HG02759 (cell line): Measurements from ENCODE around the gene CNTNAP5.

Source experiments
- ATAC-seq: cut with Tn5 transposase; IDR thresholded peaks from one replicate; pipeline ENCODE4 v1.9.1; 2021; ENCODE audit warnings: mild to moderate bottlenecking, moderate library complexity; ENCODE audit not compliant: unreplicated experiment

Gene CNTNAP5

DNA sequence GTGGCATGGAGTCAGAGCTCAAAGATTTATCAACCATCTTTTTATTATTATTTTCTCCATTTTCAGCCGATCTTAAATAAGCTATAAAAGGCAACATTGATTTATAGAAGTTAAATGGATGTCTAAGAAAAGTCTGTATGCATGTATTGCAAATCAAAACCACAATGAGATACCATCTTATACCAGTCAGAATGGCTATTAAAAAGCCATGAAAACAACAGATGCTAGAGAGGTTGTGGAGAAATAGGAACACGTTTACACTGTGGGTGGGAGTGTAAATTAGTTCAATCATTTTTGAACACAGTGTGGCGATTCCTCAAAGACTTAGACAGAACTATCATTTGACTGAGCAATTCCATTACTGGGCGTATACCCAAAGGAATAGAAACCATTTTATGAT lies 731.0 kb downstream of the CNTNAP5 start:
- no peak for ATAC-seq

DNA sequence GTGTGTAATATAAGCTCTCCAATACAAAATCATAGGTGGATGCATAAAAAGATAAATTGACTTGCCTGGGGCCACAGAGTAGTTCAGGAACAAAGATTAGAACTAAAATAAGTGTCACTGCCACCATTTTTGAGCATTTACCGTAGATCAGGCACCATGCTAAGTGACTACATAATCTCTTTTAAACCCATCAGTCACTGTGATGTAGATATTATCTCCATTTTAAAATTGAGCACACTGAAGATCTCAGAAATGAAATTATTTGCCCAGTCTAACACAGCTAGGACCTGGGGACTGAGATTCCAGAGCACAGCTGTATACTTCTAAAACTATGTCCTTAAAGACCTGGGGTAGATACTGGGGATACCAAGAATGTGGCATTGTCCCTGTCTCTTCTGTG lies 737.3 kb downstream of the CNTNAP5 start:
- ATAC-seq: no peak

DNA sequence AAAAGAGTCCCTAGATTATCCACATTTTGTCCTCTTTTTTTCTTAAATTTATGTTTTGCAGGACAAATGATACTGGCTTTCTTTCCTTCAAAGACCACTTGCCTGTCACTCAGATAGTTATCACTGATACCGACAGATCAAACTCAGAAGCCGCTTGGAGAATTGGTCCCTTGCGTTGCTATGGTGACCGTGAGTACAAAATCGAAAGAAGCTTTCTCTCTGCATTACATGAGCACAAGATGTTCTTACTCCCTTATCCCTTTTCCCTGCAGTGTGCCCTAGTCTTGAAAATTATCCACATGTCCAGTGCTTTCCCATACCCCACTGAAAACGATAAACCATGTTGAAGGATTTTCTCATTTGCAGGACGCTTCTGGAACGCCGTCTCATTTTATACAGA lies 738.5 kb downstream of the CNTNAP5 start:
- no peak for ATAC-seq

DNA sequence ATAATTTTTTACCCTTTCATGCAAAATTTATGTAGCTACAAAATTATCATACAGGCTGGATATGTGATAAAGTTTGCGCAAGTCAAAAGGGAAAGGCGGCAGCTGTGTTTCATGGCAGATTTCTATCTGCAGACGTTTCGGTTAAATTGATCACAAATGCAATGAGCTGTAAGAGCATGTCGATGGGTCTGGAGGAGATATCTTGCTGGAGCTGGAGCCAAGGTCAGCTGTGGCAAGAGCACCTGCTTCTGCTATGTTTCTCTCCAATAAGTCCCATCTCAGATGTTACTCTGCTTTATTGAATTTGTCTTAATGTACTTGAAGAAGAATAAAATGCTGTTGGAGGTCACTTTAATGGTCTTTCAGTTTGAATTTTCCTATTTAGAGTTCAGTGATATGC lies 749.7 kb downstream of the CNTNAP5 start:
- ATAC-seq: no peak

DNA sequence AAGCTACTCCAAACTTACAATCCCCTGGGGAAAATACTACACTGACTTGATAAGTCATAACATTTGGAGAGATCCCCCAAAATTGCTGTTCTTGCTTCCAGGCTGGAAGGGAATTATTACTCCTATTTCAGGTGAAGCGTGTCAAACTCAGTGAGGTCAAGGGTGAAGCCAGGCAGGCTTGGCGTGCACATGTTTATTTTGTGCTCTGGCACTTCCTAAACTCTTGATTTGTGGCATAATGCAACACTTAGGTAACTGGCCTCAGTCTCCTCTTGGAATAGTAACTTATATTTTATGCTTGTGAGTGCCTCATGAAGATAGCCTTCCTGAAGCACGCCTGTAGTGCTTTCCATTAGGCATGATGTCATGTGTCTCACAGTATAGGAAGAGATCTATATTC lies 751.2 kb downstream of the CNTNAP5 start:
- ATAC-seq: no peak

DNA sequence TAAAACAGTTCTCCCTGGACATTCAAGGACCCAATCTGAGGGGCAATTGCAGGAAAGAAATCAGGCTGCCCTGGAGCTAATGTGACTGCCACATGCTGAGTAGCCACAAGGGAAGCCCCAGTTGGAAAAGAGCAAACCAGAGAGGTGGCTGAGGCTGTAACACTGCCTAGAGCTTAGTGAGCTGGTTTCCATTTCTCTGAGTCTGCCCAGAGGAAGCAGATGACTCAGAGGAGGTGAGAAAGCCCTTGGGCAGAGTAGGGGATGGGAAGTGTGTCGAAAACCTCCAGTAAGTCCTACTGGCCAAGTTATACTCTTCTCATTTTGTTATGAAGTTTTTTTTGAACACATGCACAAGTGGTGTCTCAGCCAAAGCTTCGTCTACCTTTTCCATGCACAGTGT lies 753.0 kb downstream of the CNTNAP5 start:
- ATAC-seq: no peak

DNA sequence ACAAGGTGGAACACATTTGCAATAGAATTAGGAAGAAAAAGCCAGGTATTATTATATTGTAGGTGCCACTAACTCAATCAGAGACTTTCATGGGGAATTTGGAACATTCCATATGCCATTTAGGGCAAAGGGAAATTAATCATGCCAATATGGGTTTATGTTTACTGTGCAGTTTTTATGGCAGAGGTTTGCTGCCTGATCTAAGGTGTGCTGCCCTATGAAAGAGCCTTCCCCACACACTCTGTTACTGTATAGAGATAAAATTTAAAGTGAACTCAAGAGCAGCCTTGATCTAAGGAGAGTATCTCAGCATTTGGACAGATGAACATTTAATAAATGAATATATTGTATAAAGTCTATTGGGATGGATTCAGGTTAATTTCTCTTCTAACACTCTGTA lies 771.6 kb downstream of the CNTNAP5 start:
- no peak for ATAC-seq

DNA sequence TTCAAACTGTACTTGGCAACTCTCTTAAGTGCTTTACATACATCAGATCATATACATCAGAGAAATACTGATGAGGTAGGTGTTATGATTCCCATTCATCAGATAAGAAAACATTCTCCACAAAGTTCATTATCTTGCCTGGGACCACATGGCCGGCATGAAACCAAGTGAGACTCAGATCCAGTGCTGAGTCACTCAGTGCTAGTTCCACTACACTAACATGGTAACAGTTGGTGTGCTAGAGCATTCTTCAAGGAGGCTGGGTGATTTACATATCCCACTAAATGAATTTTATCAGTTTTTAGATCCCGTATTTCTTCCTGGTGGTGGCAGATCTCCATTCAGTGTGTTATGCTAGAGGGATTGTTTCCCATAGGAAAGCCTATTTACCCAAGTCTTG lies 772.0 kb downstream of the CNTNAP5 start:
- ATAC-seq: no peak

DNA sequence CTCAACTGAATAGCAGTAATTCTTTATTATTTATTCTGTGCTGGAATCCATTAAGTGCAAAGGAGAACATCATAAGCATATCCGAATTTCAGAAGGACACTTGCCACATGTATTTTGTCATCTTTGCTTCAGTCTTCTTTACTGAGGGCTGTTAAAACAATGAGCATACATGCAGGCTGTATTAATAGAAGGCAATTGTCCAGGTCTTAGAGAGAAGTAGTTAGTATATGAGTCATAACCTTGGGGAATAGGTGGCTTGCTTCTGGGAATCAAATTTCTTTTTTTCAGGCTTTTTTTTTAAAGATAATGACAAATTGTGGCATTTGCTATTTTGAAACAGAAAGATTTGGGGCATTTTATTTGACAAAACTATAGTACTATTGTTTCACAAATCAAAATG lies 773.5 kb downstream of the CNTNAP5 start:
- no peak for ATAC-seq

DNA sequence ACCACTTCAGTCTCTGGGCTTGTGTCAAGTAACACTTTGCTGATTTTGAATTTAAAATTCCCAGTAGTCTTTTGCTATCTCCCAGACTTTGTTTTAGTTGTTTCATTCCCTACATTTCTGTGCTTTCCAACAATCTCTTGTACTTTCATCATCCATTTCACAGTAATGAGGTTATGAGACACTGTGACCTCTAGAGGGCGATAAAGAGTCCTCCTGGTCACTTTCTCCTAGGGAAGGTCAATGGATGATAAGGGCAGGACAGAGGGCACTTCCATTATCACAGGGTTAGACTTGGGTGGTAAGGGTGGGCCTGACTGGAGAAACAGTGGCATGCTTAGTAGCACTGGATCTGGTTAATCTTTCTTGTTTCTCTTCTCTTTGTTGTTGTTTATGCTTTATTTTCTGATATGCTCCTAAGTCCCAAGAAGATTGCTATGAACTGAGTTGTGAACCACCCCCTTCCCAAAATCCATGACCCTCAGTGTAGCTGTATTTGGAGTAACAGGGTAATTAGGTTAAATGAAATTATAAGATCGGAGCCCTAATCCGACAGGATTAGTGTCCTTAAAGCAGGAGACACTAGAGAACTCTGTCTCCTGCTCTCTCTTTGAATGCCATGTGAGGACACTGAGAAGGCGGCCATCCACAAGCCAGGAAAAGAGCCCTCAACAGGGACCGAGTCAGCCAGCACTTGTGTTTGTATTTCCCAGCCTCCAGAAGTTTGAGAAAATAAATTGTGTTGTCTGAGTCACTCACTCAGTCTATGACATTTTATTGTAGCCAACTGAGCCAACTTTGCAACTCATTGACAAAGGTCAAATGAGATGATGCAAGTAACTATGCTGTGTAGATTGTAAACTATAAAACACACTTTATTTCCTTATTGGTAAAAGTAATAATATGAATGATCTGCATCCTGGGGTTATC lies 779.2 kb downstream of the CNTNAP5 start:
- peak; percentile 72 for ATAC-seq

DNA sequence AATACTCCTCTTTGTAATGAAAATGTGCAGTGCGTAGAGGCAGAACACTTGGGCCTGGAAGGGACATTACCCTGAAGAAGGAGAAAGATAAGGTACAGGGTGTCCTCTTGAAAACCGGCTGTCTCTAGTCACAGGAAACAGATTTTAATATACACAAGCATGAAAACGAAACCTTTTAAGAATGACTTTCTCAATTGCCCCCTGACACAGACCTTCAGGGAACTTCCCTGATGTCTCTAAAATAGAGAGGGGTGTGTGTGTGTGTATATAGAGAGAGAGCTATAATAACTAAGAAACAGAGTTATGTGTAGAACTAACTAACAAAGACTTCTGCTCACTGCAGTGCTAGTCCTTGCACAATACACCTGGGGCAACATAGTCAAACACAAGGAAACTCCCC lies 780.0 kb downstream of the CNTNAP5 start:
- ATAC-seq: peak; percentile 65

DNA sequence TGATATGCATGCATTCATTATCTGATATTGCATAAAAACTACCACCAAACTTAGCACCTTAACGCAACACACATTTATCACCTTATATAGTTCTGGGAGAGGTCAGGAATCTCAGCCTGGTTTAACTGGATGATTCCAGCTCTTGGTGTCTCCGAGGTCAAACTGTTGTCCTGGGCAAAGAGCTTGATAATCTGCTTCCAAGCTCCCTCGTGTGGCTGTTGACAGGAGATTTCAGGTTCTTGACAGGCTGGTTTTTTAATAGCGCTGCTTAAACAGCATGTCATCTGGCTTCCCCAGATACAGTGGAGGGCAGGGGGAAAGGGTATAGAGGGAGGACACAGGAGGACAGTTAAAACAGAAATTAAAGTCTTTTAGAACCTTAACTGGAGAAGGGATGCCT lies 785.0 kb downstream of the CNTNAP5 start:
- no peak for ATAC-seq

DNA sequence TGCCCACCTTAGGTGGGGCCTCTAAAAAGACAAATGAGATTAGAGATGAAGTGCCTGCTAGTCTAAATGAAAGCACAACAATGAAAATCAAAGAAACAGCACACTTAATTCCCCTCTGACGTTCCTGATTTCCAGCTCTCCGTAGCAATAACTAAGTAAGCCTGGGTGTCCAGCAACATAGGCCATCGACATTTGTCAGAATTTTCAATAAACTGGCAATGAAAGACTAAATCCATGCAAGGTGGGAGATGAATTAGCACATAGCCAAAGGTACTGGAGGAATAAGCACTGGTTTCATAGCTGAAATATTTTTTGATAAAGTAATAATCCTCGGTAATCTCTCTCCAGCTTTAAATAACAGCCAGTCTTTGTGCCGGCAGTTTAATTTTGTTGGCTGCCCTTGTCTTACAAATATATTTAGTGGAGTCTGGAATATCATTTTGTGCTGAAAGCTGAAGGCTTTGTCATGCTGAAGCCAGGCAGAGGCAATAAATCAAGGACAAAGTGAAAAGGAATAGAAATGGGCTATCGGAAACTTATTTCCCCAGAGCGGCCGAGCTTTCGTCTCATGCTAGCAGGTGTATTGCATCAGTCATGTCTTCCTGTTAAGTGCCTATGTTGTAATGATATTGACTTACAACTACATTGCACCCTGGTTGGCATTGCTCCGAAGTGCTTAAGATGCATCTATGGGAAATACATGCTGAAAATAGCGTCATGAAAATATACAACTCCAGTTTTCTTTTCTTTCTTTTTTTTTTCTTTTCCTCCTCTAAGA lies 790.1 kb downstream of the CNTNAP5 start:
- no peak for ATAC-seq

DNA sequence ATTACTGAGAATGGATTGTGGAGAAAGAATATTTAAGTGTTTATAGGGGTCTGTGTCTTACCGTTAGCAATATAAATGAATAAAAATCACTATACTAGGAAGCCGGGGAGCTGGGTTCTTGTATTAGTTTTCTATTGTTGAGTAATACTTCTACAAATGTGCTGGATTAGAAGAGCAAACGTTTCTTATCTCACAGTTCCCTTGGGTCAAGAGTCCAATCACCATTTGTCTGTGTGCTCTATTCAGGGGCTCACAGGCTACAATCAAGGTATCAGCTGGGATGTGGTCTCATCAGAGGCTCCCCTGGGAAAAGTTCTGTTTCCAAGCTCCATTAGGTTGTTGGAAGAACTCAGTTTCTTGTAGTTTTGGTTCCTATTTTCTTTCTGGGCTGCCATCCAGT lies 790.9 kb downstream of the CNTNAP5 start:
- no peak for ATAC-seq

DNA sequence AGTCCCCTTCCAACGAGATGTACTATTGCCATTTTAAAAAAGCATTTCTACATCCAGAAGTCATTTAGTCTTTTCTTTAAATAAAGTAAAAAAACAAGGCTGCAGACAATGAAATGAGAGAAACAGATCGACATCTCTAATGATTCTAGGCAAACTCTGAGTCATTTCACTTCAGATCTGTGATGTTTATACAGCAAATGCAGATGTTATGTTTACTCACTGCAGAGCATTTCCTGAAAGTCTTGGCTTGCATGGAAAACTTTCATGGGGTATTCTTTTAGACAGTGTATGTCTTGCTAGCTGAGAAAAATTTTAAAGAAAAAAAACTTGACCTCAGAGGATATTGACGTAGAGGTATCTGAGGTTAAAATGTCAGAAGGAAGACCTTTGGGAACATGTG lies 797.4 kb downstream of the CNTNAP5 start:
- no peak for ATAC-seq

DNA sequence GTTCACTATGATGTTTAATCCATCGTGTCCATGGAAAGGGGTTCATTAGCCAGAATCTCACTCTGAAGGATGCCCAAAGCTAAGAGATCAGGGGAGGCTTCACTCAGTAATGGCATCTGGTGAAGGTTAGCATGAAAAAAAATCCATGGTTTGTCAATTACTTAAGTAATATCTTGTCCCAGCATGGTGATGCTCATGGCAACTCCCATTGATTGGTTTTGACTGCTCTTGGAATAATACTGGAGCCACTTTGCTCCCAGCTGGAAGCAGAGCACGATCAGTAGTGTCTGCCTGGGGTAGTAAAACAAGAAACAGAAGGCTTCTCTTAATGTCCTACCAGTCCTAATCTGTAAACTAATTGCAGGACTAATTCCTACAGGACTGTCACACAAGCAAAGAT lies 799.4 kb downstream of the CNTNAP5 start:
- no peak for ATAC-seq

DNA sequence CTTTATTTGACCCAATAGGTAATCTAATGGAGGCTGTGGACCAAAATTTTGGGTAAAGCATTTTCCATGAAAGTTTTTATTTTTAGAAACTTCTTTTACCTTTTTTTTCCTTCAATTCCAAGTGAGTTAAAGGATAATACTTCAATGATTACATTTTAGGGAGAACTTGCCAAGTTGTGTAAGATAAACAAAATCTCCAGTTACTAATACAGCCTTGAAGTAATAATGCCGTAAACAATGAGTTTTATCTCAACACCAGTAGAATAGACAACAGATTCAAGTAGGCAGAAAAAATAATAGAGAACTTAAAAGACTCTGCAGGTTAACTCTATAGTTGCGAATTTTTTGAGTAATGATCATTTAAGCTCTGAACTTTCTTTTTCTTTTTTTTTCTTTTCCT lies 807.4 kb downstream of the CNTNAP5 start:
- ATAC-seq: no peak

DNA sequence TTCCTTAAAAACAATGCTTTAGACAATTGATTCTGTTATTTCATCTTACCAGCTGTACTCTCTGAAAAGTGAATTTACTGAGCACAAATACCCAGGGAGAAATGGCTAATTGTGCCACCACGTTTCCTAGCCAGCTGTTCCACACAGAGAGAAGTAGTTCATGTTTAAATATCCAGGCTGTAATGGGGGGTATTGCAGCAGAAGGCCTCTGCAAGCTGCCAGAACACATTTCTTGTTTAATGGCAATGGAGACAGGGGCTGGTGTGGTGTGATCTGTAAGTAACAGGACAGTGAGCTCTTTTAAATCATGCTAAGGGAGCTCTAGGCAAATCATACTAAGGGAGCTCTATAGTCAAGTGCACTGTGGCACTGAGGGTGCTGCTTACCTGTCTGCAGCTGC lies 809.2 kb downstream of the CNTNAP5 start:
- ATAC-seq: no peak

DNA sequence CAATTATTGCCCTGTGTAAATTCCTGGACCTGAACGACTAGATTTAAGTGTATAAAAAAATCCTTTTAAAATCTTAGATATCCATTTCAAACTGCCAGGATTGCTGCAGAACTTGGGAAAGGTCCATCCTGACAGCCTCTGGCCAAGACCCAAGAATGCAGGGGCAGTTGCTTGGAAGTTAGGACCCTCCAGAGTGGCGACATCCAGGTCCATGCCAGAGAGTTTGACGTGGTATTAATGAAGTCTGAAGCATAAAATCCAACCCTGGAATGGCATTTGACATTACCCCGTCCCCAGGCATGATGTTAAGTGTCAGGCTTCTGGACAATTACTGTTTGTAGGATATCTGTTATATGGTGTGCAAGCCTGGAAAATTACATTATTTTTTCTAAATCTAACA lies 810.2 kb downstream of the CNTNAP5 start:
- ATAC-seq: no peak

DNA sequence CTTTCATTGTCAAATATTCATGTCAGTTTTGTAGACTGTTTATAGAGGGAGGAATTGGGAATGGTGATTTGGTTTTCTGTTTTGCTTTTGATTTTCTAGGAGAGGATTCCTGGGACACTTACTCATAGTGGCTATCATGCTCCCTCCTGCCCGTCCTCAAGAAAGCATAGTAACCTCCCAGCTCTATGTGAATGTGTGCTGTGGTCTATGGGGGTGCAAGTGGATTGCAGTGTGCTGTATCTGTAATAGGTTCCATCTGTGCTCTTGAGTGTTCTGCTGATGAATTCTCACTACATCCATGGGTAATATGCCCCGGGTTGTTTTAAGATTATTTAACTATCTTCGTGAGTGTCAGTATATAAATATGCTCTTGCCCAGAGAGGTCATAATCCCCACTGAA lies 811.3 kb downstream of the CNTNAP5 start:
- ATAC-seq: no peak

DNA sequence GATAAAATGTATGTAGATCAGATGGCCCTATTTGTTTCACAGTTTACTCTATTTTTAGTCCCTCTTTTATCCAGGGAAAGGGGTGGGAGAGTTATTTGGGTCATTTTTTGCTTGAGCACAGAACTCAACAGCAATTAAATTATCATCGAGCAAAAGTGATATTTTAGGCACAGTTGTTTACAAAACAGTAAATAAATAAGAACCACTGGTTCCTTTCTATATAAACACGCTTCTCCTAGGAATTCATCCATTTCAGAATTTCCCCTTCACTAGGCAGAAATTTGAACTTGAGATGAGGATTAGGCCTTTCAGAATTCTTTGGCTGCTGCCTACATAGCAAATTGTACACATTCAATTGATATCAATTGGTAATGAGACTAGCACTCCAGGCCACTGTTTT lies 812.4 kb downstream of the CNTNAP5 start:
- no peak for ATAC-seq

DNA sequence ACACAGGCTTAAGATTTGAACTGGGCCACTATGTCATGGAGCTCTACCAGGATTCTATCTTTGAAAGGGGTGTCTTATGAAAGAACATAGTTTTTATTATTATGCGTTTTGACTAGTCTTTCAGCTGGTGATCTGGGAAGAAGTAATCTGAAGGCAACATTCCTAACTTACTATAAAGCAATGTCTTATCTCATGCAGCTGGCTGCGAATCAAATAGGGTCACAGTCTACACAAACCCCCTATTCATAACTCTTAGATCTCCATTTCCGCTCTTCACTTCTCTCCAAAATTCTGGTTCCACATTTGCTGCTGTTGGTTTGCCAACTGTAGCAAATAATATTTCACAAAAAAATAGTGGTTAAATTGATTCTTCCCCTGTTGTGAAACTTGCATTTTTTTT lies 813.3 kb downstream of the CNTNAP5 start:
- ATAC-seq: no peak
